A673 (cell line): ENCODE data around the gene HTR3B. TPM values are rescaled to one million over a fixed set of nuclear protein-coding genes. Genes with fewer than 3 reads are reported as not detected.

Source experiments
- BruUV-seq: library from RNA; stranded (reverse); fragments of 400-500 nt; replicated peaks from 2 replicates; lab custom pipeline; 2021; lab: Mats Ljungman, UMichigan
- CTCF ChIA-PET: fragments of 300-600 bp; sonication (Branson Sonifier 250); formaldehyde crosslinking; loops from one replicate; lab custom pipeline; 2022; ENCODE audit warnings: antibody characterized with exemption; lab: Charles Lee
- POLR2A ChIA-PET: fragments of 300-600 bp; sonication (Branson Sonifier 250); formaldehyde crosslinking; loops from one replicate; lab custom pipeline; 2022; ENCODE audit warnings: antibody characterized with exemption; ENCODE audit not compliant: low non-redundant PET; lab: Charles Lee
- DNase-seq: peaks from one replicate; pipeline ENCODE4 v3.0.0-alpha.2; 2015; ENCODE audit warnings: low spot score
- H3K27ac ChIP-seq: fragments of 200-600 bp; sonication (generic); 2 replicates; pipeline ENCODE4 v1.5.1; 2016; ENCODE audit warnings: mixed run types, low read depth, mild to moderate bottlenecking, mixed read lengths, antibody characterized with exemption, low read length; ENCODE audit not compliant: poor library complexity, severe bottlenecking
- H3K27me3 ChIP-seq: fragments of 200-600 bp; sonication (generic); replicated peaks from 2 replicates; pipeline ENCODE4 v1.6.1; 2017; ENCODE audit warnings: mixed run types, low read depth, mild to moderate bottlenecking, mixed read lengths, antibody characterized with exemption, low read length; ENCODE audit not compliant: insufficient read depth, poor library complexity
- H3K36me3 ChIP-seq: fragments of 200-600 bp; sonication (generic); 2 replicates; pipeline ENCODE4 v1.6.1; 2016; ENCODE audit warnings: mixed run types, mild to moderate bottlenecking, mixed read lengths, antibody characterized with exemption, low read length; ENCODE audit not compliant: insufficient read depth, poor library complexity, severe bottlenecking
- H3K4me1 ChIP-seq: fragments of 200-600 bp; sonication (generic); 2 replicates; pipeline ENCODE4 v1.6.1; 2017; ENCODE audit warnings: mixed run types, mild to moderate bottlenecking, mixed read lengths, antibody characterized with exemption, low read length; ENCODE audit not compliant: insufficient read depth, poor library complexity, severe bottlenecking
- H3K4me3 ChIP-seq: fragments of 200-600 bp; sonication (generic); 2 replicates; pipeline ENCODE4 v1.5.1; 2016; ENCODE audit warnings: low read depth, mixed run types, mild to moderate bottlenecking, mixed read lengths, low read length; ENCODE audit not compliant: poor library complexity, severe bottlenecking
- H3K9me3 ChIP-seq: fragments of 200-600 bp; sonication (generic); 2 replicates; pipeline ENCODE4 v1.6.1; 2016; ENCODE audit warnings: mixed run types, low read depth, mild to moderate bottlenecking, mixed read lengths, antibody characterized with exemption, low read length; ENCODE audit not compliant: poor library complexity, severe bottlenecking
- EZH2 ChIP-seq: fragments of 200-600 bp; sonication (generic); IDR thresholded peaks from 2 replicates; pipeline ENCODE4 v1.6.1; 2017; ENCODE audit warnings: borderline replicate concordance, low read depth, mild to moderate bottlenecking, mixed read lengths, antibody characterized with exemption, low read length; ENCODE audit not compliant: poor library complexity, severe bottlenecking
- intact Hi-C: fragments of 100-400 bp; cut with micrococcal nuclease; formaldehyde crosslinking; loops from one replicate; pipeline ENCODE4 v1.10.0; 2022; ENCODE audit not compliant: unreplicated experiment
- total RNA-seq: library from RNA; stranded (reverse); gene quantifications from 2 replicates; pipeline ENCODE4 v1.2.3, GENCODE V29; 2021
- TF ChIP-seq, protein P1 (sequence below): fragments of 300-800, 200-600 bp; sonication (generic); conservative IDR thresholded peaks from 2 replicates; pipeline ENCODE4 v1.5.1; 2017; ENCODE audit warnings: low read depth, mild to moderate bottlenecking, antibody characterized with exemption, low read length, moderate library complexity, mixed read lengths

HTR3B gene
- total RNA-seq, 1 experiment from 2014 or later: not detected

DNA sequence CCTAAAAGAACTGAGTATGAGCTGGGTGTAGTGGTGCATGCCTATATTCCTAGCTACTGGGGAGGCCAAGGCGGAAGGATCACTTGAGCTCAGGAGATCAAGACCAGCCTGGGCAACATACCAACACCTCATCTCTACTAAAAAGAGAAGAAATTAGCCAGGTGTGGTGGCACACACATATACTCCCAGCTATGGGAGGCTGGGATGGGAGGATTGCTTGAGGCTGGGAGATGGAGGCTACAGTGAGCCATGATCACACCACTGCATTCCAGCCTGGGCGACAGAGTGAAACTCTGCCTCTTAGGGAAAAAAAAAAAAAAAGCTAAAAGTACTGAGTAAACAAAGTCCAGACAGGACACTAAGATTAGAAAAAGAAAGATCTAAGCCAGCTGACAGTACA, 3.5 kb upstream of the HTR3B start:
- no peak for DNase-seq
- POLR2A ChIA-PET: interaction anchor here (0.7 kb wide), 1 partner anchor 1177 kb away, joined by 9 read pairs; no protein-coding TSS in a partner anchor
- H3K36me3 ChIP-seq: no peaks in the 10 kb centered on the region
- peaks cover 20% of the 10 kb centered on the region for H3K4me1 ChIP-seq
- CTCF ChIA-PET: interaction anchor here (0.5 kb wide), 1 partner anchor 93 kb away, joined by 4 read pairs; no protein-coding TSS in a partner anchor
- H3K9me3 ChIP-seq: no peaks in the 10 kb centered on the region
- intact Hi-C loops: no loop called here
- H3K27me3 ChIP-seq: no peaks in the 10 kb centered on the region
- TF ChIP-seq EZH2: no peak
- TF ChIP-seq, protein P1, sequence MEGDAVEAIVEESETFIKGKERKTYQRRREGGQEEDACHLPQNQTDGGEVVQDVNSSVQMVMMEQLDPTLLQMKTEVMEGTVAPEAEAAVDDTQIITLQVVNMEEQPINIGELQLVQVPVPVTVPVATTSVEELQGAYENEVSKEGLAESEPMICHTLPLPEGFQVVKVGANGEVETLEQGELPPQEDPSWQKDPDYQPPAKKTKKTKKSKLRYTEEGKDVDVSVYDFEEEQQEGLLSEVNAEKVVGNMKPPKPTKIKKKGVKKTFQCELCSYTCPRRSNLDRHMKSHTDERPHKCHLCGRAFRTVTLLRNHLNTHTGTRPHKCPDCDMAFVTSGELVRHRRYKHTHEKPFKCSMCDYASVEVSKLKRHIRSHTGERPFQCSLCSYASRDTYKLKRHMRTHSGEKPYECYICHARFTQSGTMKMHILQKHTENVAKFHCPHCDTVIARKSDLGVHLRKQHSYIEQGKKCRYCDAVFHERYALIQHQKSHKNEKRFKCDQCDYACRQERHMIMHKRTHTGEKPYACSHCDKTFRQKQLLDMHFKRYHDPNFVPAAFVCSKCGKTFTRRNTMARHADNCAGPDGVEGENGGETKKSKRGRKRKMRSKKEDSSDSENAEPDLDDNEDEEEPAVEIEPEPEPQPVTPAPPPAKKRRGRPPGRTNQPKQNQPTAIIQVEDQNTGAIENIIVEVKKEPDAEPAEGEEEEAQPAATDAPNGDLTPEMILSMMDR: no peak
- no peak overlapping the region for H3K4me3 ChIP-seq
- H3K27ac ChIP-seq: no peak overlapping the region
- no TSS peak for BruUV-seq

DNA sequence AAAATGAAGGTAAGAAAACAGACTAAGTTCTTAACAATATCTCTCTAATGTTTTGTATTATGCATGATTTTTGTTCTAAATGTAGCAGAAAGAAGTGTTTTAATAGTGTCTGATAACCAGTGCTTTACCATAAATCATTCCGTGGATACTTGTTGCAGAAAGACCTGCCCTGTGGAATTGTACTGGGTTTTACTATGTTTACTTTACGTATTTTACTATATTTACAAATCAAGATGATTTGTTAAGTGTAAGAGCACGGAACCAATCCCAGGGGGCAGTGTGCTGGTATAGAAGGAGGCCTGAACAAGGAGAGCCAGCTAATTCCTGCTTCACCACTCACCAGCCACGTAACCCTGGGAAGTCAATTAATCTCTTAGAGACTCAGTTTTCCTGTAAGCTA, 1.4 kb downstream of the HTR3B start:
- TF ChIP-seq, protein P1: peak; percentile 55
- no peak for TF ChIP-seq EZH2
- intact Hi-C loops: no loop called here

DNA sequence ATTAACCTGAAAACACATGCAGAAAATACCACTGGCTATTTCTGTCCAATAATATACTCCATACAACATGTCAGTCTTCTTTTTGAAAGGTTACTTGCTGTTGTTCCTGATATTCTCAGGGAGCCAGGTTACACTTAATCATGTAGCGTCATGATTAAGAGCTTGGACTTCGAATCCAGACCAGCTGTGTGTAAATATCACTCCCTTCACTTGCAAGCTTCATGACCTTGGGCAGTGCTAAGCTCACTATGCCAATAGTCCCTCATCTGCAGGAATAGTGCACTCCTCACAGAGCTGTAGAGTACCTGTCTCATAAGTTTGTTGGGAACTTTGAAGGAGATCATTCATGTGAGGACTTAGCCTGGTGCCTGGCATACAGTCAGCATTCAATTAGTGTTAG, 1.9 kb downstream of the HTR3B start:
- no peaks in the 10 kb centered on the region for H3K9me3 ChIP-seq
- intact Hi-C loops: no loop called here
- no peak overlapping the region for H3K27ac ChIP-seq
- ChIA-PET CTCF (interaction anchor here (1.3 to 2.7 kb wide), 2 partner anchors 10 to 354 kb away, joined by 9 to 10 read pairs; no protein-coding TSS in a partner anchor), POLR2A (interaction anchor here (0.6 kb wide), 1 partner anchor 350 kb away, joined by 3 read pairs; no protein-coding TSS in a partner anchor)
- no peak overlapping the region for H3K4me3 ChIP-seq
- H3K36me3 ChIP-seq: no peaks in the 10 kb centered on the region
- no peak for DNase-seq
- peaks cover 24% of the 10 kb centered on the region for H3K27me3 ChIP-seq
- peaks cover 43% of the 10 kb centered on the region for H3K4me1 ChIP-seq
- BruUV-seq: no TSS peak
- TF ChIP-seq EZH2: no peak
- TF ChIP-seq, protein P1: no peak

More for the DNA sequence above, 1.4 kb downstream of the HTR3B start:
- Histone ChIP-seq H3K27me3 (peaks cover 24% of the 10 kb centered on the region), H3K27ac (no peak overlapping the region), H3K4me1 (peaks cover 43% of the 10 kb centered on the region), H3K4me3 (no peak overlapping the region), H3K9me3 (no peaks in the 10 kb centered on the region), H3K36me3 (no peaks in the 10 kb centered on the region)
- ChIA-PET POLR2A (no interaction called here), CTCF (interaction anchor here (0.6 to 2.7 kb wide), 3 partner anchors 10 to 355 kb away, joined by 3 to 10 read pairs (median 9); no protein-coding TSS in a partner anchor)
- peak; percentile 64 for DNase-seq
- no TSS peak for BruUV-seq
